Effector CD8-positive, alpha-beta T cell (primary cell): ENCODE data around the gene RPTOR.

Source experiments
- DNase-seq: peaks from one replicate; lab custom pipeline; 2025; lab: John Stamatoyannopoulos, UW

RPTOR gene

DNA sequence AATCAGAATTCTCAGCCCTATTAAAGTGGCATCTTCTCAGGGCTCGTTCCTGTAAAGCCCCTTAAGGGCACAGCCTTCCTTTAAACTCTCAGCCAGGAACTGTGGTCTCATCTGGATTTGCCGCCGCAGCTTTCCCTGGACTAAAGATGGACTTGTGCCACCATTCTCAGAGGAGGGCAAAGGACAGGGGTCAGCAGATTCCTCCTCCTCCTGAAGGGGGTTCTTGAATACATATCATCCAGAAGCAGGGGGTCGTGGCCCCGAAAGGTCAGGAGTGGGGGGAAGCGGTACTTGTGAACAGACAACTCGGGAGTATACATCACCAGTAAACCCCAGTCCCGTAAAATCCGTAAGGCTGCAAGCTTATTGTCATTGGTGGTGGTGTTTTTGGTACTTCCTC, 174.8 kb downstream of the RPTOR start:
- DNase-seq, result no peak

DNA sequence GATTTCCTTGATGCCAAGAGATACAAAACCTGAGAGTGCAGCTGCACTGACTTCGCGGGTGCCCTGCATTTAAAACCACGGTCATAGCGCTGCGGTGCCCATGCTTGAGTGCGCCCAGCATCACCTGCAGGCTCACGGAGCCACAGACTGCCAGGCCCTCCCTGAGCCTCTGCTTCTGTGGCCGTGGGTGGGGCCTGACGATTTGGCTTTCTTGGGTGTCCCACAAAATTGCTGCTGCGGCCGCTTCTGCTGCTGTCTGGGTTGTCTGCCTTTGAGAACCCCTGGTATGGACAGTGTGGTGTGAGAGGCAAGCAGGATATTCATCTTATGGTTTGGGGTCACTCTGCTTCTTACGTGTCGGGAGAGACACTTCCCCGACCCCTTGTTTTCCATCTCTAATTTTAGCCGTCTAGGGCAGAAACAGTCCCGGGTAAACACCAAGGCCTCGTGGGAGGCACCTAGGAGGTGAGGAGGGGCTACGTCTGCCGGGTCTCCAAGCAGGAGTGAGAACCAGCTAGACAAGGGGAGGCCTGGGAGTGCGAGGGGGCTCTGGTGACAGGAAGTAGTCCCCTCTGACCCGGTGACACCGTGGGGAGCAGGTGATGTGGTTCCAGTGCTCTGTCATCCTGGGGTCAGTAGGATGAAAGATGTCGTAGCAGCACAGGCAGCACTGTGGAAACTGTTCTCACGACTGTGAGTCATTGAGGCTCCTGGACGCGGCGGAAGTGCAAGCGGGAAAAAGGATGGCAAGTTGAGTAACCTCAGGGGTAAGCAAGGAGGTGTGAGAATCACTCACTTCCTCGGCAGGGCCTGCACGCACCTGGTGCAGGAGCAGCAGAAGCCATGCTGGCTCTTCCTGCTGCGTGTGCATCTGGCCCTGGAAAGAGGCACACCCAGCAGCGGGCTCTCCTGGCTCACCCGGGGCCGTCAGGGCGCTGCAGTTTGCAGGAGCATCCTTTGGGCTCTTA, 176.3 kb downstream of the RPTOR start:
- no peak for DNase-seq

DNA sequence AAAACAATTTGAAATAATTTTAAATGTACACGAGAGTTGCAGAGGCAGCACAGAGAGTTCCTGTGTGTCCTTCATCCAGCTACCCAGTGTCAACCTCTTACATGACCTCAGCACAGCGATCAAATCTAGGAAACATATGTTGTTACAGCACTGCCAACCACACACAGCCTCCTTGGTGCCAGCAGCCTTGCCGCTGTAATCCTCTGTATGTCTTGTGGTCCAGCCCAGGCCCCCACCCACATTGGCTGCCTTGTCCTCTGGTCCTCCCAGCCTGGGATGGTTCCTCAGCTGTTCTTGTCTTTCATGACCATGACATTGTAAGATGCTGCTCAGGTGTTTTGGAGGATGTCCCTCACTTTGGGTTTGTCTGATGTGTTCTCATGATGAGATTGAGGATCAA, 178.0 kb downstream of the RPTOR start:
- no peak for DNase-seq

DNA sequence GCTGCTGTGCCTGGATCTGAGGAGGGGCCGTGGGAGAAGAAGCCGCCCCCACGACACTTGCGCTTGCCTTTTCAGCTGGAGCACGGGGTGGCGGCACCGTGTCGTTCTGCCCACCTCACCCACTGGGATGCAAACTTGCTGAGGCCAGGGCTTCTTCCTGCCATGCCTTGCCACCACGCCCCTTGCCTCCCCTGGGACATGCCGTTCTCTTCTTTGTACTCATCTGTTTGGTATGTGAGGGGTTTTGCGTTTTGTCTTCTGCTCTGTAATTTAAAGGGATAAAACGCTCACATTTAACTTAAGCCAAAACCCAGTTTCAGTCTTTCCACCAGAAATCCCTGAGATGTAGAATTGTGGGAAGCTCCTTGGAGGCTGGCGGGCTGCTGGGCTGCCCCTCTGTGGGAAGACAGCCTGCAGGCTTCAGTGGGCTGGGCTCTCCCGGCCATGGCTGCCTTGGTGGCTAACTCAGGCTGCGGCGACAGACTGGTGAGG, 180.2 kb downstream of the RPTOR start:
- DNase-seq, result no peak

DNA sequence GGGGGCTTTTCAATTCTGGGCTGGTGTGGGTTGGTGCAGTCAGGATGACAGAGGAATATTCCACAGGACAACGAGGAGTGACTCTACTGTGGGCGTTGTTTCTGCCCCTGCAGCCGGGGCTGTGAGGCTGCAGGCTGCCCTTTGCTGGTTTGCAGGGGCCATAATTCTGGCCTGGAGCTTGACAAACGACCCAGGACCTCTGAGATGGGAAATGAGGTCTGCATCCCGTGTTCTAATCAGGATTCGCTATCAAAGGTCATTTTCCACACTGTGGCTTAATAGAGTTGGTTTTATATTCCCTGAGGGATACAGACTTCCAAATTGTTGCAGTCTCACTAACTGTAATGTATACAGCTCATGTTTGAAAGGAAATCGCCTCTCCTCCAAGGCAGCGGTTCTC, 180.9 kb downstream of the RPTOR start:
- DNase-seq, result no peak

DNA sequence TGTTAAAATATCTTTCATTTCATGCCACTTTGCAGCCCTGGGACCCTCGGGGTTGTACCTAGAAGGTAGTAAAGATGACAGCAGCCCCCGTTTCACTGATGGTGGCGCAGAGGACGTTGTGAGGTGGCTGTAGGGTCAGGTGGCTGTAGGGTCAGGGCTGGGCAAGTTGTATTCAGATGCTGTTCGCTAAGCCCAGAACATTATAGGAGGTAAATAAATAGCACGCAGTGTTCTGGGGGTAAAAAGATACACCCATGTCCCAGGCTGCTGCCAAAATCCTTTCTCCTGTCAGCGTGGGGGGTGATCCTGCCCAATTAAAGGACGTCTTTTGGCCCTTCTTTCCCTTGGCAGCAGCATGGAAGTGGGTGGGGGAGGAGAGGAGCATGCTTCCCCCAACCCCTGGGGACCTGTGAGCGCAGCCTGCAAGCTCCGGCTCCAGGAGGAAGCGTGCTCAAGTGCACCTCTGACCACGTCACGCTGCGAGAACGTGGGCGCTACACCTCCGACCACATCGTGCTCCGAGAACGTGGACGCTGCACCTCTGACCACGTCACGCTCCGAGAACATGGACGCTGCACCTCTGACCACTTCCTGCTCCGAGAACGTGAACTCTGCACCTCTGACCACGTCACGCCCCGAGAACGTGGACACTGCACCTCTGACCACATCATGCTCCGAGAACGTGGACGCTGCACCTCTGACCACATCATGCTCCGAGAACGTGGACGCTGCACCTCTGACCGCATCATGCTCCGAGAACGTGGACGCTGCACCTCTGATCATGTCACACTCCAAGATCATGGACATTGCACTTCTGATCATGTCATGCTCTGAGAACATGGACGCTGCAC, 182.1 kb downstream of the RPTOR start:
- DNase-seq, result no peak

DNA sequence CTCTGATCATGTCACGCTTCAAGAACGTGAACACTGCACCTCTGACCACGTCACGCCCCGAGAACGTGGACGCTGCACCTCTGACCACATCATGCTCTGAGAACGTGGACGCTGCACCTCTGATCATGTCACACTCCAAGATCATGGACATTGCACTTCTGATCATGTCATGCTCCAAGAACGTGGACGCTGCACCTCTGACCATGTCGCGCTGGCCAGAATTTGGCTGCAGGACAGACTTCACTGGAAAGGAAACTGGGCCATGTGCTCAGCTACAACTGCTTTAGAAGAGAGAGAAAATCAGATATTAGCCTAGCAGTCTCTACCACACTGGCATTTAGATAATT, 182.7 kb downstream of the RPTOR start:
- DNase-seq, result no peak

DNA sequence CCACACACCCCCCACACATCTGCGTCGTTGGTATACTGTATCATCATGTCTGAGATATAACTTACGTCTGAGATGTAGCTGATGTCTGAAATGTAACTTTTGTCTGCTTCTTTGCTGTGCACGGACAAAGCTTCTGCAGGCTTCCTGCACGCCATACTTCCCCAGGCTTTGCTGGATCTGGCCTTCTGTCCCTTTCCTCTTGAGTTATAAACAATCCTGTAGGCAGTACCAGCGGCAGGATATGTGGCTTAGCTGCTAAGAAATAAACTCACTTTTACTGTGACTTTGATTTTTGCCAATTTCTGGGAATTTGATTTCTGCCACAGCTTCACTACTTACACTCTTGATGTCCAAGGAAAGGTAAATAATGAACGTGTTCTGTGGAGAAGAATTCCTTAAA, 184.4 kb downstream of the RPTOR start:
- no peak for DNase-seq

DNA sequence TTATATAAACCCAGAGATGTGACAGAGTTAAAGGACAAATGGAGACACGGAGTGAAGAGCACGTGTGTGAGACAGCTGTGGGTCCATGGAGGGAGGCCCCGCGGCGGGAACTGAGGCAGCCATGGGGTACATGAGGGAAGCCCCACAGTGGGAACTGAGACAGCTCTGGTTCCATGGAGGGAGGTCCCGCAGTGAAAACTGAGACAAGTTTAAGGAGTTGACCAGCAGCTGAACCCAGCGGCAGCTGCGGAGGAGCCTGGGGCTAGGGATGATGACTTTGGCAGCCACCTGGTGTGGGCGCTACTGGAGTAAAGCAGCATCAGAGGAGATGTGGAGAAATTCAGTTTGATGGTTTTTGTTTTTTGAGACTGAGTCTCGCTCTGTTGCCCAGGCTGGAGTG, 185.1 kb downstream of the RPTOR start:
- no peak for DNase-seq

DNA sequence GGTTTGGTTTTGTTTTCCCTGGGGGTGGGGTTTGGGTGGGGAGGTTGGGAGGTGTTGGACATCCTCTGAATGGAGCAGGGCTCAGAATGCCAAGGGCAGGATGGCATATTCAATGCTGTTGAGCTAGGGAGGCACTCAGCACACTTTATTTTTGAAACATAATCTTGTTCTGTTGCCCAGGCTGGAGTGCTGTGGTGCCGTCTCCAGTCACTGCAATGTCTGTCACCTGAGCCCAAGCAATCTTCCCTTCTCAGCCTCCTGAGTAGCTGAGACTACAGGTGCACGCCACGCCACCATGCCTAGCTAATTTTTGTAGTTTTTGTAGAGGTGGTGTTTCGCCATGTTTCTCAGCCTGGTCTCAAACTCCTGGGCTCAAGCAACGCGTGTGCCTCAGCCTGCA, 186.1 kb downstream of the RPTOR start:
- DNase-seq, result no peak

DNA sequence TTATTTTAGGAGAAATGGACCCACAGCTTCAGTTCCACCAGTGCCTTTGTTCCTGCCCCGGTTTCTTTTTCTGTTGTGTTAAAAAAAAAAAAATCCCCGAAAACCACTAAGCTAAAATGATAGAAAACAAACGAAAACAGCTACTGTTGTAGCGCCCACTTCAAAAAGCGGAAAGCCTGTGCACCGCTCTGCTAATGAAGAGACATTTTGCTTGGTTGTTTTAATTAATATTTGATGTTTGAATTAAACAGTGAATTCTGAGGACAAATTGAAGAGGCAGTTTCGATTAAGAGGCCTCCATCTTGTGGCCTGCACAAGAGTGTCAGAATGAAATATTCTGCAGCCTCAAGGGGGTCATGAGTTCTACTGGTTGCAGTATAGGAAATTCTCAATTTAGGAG, 186.7 kb downstream of the RPTOR start:
- no peak for DNase-seq

DNA sequence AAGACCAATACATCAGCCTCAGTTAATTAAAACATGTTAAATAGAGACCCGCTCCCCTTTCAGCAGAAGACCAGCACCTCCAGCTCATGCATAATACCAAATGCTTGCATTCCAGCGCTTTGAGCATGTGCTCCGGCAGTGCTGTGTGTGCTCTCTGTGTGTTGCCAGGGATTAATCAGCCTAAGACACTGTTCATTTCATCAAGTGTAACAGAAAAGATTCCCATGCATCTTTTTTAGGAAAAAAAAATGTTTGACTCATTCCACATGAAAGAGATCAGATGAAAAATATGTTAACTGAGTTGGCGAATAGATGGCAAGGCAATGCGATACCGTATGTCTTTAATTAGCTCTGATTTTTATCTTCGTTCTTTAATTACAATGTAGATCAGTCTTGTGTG, 187.6 kb downstream of the RPTOR start:
- no peak for DNase-seq

DNA sequence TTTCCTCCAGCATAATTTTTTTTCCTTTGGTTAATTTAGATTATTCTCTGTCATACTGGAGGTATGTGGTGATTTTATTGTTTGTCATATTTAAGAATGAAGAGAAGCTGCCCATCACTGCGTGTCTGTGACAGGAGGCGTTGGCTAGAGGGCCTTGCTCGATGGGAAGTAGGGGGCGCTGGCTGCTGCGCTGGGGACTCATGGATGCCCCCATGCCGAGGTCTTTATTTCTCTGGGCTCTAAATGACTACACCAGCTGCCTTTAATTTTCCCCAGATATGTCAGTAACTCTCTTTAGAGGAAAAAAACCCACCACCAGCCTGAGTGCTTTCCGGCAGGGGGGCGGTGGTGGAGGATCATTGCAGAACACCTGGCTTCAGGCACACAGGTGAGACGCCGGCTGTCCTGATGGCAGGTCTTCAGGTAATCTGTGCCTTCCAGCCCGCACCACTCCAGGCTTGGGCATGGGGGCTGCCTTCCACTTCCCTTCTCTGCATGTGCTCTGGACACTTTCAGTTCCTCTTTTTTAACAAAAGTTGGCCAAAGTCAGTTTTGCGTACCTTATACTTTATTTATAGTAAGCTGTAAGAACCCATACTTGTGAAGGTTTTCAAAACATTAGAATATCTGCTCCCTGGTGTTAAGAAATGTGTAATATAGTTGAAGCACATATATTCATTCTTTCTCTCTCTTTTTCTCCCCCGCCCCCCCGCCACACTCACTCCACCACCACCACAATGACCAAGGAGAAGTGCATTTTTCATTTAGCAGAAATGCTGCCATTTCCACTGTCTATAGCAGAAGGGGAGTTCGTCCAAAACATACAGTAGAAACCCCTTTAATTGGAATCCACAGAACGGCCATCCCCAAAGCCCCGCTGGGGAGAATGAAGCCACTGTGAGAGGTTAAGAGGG, 192.7 kb downstream of the RPTOR start:
- DNase-seq, result no peak

DNA sequence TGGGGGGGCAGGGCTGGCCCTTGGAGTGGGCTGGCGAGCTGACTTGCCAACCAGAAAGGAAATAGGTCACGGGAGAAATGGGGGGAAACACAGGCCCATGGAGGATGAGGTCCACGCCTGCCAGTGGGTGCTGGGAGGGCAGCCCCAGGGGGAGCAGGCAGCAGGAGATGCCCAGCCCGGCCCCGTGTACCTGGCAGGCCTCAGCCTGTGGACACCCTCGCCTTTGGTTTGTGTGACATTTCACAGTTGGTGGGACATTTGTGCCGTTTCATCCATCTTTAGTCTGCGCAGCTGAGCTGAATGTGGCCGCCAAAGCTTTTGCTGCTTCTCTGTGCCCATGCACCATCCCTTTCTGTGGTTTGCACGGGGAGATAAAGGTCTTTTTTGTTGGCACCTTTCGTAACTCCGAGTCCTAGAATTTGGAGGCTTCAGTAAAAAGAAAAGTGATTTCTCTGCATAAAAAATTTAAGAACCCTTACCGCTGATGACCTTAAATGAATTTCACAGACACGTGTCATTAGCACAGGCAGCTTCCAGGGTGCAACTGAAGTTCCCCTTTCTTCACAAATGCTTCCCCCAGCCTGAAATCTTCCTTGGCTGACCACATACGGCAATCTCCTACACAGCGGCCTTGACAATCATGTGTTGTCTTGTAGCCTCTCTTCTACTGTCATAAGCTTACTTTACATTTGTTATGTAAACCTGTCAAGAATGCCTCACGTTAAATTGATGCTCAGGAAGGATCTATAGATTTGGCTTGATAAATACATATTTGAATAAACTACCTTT, 193.6 kb downstream of the RPTOR start:
- DNase-seq, result no peak

DNA sequence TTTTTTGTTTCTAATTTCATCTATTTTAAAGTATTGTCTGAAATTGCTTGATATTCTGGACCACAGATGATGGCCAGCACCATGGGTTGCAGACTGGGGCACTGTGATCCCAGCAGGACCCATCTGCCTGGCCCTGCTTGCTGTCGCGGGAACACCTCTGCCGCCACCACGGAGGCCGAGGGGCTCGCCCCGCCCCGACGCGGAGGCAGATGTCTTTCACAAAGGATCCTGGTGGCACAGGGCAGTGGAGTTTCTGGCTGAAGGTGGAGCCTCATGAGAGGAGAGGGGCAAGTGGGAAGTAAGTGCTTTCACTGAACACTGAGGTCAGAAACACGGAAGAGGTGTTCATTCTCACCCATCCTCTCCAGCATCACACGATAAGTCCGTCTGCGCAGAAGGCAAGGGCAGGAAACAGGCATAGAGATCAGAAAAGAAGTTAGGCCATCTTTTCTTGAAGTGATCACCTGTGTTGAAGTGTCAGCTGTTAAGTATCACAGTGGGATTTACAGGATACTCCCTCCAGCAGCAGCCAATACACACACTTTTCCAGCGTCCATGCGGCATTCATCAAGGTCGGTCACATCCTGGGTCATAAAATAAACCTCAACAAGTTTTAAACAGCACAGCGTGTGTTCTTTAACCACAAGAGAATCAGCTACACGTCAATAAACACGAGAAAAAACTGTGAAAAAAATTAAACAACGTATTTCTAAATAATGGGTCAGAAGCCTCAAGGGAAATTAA, 194.5 kb downstream of the RPTOR start:
- no peak for DNase-seq

DNA sequence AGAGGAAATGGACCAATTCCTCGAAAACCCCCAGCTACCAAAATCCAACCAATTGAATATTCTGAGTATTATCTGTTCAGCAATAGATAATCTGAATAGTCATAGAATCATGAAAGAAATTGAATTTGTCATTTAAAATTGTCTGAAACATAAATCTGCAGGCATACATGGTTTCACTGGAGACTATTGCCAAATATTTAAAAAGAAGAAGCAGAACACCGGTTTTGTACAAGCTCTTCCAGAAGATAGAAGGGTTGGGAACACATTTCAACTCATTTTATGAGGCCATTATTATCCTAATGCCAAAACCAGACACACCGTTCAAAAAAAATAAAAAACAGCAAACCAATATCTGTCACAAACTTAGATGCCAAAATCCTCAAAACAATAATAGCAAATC, 195.5 kb downstream of the RPTOR start:
- DNase-seq, result no peak

DNA sequence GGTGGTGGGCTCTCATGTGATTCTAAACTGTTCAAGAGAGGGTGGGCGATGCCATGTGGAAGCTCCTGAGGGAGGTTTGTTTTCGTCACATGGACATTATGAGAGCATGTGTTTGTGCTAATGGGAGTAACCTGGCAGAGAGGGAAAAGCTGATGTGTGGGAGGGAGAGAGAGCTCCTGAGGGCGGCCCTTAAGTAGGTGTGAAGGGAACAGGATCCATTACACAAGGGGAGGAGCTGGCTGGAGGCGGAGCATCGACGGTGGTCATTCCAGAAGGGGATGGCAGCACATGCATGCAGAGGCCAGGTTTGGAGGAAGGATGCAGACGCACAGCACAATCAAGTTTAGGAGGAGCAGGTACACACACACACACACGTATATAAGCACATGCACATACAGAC, 197.5 kb downstream of the RPTOR start:
- no peak for DNase-seq

DNA sequence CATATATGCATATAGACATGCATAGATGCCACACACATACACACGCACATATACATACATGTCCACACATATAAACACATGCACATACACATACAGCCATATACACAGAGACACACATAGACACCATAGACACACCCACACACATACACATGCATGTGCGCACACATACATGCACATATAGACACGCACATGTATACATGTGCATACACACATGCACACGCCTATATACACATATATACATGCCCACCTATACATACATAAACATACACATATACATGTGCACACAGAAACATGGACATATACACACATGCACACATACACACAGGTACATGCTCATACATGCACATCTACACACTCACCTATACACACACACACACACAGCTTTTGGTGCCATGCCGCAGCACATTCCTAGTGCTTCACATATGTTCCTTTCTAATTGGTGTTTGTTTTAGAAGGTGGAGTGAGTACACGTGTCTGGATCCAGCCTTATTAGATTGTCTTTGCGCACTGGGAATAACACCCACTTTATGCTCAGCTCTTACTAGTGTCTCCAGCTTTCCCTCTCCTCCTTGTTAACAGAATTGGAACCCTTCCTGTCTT, 198.0 kb downstream of the RPTOR start:
- DNase-seq, result no peak

DNA sequence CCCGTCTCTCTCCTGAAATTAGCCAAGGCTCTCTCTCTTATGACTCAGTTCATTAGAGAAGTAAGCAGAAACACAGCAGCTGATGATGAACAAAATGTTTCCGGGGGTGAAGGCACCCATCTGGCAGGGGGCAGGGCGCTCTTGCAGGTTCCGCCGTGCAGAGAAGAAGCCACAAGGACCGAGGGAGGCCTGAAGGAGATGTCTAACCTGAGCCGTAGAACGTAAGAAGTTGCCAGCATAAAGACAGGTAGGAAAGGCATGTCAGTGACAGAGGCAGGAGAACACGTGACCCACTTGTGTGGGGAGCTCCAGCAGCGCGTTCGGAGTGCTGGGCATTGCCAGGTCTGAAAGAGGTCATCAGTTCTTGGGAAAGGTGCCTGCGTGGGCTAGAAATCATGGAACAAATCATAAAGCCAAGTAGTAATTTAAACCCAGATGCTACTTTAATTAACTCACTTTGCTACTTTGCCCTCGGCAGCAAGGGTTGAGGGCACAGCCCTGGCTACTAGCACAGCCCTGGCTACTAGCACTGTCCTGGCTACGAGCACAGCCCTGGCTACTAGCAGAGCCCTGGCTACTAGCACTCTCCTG, 198.6 kb downstream of the RPTOR start:
- peak; percentile 19 for DNase-seq
